Measurements from ENCODE around the gene NUP37.
A peak's percentile ranks its signal among the peaks of the same experiment; 100 is the strongest.

NUP37 gene

DNA sequence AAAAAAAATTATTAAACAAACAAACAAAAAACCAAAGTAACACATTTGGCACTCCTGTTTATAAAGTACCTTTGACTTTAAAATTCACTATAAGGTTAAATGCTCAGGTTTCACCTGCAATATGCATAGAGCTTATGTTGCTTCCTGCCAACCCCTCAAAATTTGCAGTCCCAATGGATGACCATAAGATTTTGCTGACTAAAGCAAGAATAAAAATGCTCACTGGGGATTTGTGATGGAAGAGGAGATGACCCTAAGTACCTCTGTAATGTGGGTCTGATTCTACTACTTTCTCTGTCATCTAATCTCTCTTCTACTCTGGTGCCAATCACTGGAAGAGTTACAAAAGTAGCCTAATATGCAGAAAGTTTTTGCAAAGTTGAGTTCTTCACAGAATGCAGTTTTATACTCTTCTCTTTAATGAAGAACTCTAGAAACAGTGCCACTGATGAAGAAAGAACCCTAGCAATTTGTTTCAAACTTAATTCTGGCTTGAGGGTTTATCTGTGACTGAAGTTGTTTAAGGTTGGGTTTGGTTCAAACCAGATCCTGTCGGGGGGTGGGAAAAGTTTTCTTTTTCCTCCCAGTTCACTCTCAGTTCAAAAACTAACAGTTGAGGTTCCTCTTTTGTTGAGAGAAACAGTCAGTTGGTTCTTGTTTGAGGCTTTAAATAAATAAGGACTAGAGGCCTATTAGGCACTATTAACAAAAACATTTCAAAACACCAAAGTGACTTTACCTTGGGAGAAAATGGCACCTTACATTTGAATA lies 69.1 kb downstream of the NUP37 start:
- H3K4me3 ChIP-seq (ENCODE audit: low read depth, low read length): no peak overlapping the region
- no peak for DNase-seq (ENCODE audit: low read depth, low spot score)
- in situ Hi-C loops (cut with HindIII; ENCODE audit: low sequenced_read_pairs): no loop called here
- no peak for TF ChIP-seq CTCF (IDR thresholded peaks at IDR 0.05; ENCODE audit: low read depth, low read length)

DNA sequence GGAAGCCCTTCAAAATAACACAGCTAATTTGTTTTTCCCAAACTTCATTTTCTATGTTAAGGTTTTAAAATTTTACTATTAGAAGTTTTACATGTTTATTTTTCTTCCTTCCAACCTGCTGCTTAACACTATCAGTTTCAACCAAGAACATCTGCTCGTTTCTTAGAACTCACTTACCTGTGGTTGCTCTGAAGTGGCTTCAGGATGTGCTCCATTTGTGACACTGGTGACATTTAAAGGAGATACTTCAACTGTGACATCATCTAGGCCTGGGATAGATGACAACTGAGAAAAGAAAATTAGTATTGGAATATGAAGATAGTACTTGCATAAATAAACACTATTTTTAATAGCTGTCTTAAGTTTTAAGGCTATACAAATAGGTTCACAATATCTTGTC lies 76.0 kb downstream of the NUP37 start:
- TF ChIP-seq CTCF (IDR thresholded peaks at IDR 0.05; ENCODE audit: low read depth, low read length): no peak
- DNase-seq (ENCODE audit: low read depth, low spot score): no peak
- no peak overlapping the region for H3K4me3 ChIP-seq (ENCODE audit: low read depth, low read length)
- in situ Hi-C loops (cut with HindIII; ENCODE audit: low sequenced_read_pairs): no loop called here

- peak; percentile 65 for DNase-seq (ENCODE audit: low read depth, low spot score)
- in situ Hi-C loops (cut with HindIII; ENCODE audit: low sequenced_read_pairs): no loop called here
- no peak for TF ChIP-seq CTCF (IDR thresholded peaks at IDR 0.05; ENCODE audit: low read depth, low read length)
- H3K4me3 ChIP-seq (ENCODE audit: low read depth, low read length): no peak overlapping the region
These were observed 85.7 kb downstream of the NUP37 start for GRCh38 chr12:102033991-102034745.

DNA sequence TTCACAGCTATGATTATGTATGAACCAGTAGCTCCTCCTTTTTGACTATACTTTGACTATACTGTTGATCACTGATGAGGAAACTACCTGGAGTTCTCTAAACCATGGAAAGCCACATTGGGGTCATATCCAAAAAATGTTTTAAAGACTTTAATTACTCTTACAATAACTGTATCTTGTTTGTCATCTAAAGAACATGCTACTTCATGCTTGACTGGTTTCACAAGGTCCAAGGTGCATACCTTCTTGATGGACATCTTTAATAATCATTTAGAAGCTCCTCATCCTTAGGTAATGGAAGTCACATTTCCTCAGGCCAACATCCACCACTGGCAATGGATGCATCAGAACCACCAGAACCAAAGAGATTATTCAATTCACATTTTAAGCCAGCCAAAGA lies 88.1 kb downstream of the NUP37 start:
- no peak overlapping the region for H3K4me3 ChIP-seq (ENCODE audit: low read depth, low read length)
- in situ Hi-C loops (cut with HindIII; ENCODE audit: low sequenced_read_pairs): no loop called here
- DNase-seq (ENCODE audit: low read depth, low spot score): no peak
- TF ChIP-seq CTCF (IDR thresholded peaks at IDR 0.05; ENCODE audit: low read depth, low read length): no peak

DNA sequence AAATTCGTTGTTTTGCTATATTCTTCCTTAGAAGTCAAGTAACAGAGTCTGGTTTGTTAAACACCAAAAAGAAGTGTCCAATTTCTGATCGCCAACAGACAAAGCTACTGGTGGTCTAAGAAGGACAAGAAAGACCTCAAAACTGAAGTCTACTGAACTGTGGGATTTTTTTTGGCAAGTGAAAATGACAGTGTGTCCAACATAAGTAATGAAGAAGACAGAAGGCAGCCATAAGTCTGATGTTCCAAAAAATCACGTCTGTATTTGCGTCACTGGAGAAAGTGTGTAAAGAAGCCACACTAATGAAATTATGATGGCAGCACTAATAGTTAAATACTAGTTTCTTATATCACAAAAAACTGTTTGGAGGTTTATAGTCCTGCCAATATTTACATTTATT lies 90.8 kb downstream of the NUP37 start:
- DNase-seq (ENCODE audit: low read depth, low spot score): no peak
- TF ChIP-seq CTCF (IDR thresholded peaks at IDR 0.05; ENCODE audit: low read depth, low read length): no peak
- H3K4me3 ChIP-seq (ENCODE audit: low read depth, low read length): no peak overlapping the region
- in situ Hi-C loops (cut with HindIII; ENCODE audit: low sequenced_read_pairs): no loop called here

DNA sequence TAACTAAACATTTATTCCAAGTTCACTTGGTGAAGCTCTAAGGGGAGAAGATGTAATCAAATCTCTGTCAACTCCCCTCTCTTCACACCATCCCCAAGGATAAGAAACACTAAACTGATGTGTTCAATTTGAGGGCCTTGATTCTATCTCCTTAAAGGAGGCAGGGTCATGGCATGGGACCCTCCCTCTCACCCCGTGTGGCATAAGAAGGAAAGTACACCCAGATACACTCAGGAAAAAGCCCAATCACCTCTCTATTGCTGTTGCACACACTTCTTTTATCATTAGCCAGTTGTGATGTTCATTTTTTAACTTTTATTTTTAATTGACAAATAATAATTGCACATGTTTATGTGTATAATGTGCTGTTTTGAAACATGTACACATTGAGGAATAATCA lies 93.2 kb downstream of the NUP37 start:
- DNase-seq (ENCODE audit: low read depth, low spot score): no peak
- TF ChIP-seq CTCF (IDR thresholded peaks at IDR 0.05; ENCODE audit: low read depth, low read length): no peak
- H3K4me3 ChIP-seq (ENCODE audit: low read depth, low read length): no peak overlapping the region
- in situ Hi-C loops (cut with HindIII; ENCODE audit: low sequenced_read_pairs): no loop called here

All from astrocyte of the spinal cord (primary cell).